PC-3 (cell line): ENCODE measurements around the gene CFAP157.

ENCODE experiments used
- EZH2 ChIP-seq: fragments of 300-600 bp; sonication (generic); IDR thresholded peaks from one replicate; pipeline ENCODE4 v1.6.1; 2017; ENCODE audit warnings: antibody characterized with exemption, mild to moderate bottlenecking, low read length; ENCODE audit not compliant: unreplicated experiment
- EZH2phosphoT487 ChIP-seq: fragments of 300-600 bp; sonication (generic); IDR thresholded peaks from 2 replicates; pipeline ENCODE4 v1.6.1; 2018; ENCODE audit warnings: mild to moderate bottlenecking, antibody characterized with exemption, low read length, borderline replicate concordance
- TF ChIP-seq, protein P1 (sequence below): fragments of 300-600 bp; sonication (generic); conservative IDR thresholded peaks from 2 replicates; pipeline ENCODE4 v1.5.1; 2017; ENCODE audit warnings: antibody characterized with exemption, low read depth, mild to moderate bottlenecking, low read length

DNA sequence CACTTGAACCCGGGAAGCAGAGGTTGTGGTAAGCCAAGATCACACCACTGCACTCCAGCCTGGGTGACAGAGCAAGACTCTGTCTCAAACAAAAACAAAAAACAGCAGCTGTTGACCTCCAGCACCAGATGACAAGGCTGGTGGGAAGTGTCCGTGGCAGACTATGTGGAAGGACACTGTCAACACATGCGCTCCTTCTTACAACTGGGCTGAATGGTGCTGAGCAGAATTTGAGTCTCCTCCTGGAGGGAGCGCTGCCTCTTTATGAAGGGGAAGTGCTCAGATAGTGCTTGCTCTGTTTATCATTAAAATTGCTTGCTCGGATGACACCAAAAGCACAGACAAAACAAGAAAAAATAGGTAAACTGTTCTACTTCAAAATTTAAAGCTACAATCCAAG, 9.2 kb upstream of the CFAP157 start:
- TF ChIP-seq, protein P1, sequence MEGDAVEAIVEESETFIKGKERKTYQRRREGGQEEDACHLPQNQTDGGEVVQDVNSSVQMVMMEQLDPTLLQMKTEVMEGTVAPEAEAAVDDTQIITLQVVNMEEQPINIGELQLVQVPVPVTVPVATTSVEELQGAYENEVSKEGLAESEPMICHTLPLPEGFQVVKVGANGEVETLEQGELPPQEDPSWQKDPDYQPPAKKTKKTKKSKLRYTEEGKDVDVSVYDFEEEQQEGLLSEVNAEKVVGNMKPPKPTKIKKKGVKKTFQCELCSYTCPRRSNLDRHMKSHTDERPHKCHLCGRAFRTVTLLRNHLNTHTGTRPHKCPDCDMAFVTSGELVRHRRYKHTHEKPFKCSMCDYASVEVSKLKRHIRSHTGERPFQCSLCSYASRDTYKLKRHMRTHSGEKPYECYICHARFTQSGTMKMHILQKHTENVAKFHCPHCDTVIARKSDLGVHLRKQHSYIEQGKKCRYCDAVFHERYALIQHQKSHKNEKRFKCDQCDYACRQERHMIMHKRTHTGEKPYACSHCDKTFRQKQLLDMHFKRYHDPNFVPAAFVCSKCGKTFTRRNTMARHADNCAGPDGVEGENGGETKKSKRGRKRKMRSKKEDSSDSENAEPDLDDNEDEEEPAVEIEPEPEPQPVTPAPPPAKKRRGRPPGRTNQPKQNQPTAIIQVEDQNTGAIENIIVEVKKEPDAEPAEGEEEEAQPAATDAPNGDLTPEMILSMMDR: no peak
- no peak for TF ChIP-seq EZH2
- no peak for TF ChIP-seq EZH2phosphoT487
